ENCODE data around the gene ETDB. TPM values are rescaled to one million over a fixed set of nuclear protein-coding genes. Genes with fewer than 3 reads are reported as not detected.
"Not testable (repeated sequence)": the region's sequence is repeated elsewhere in the genome, so short reads cannot be mapped to it uniquely, and the experiment has no call there.

ETDB gene
- total RNA-seq = not detected
- long read RNA-seq = 0 reads

DNA sequence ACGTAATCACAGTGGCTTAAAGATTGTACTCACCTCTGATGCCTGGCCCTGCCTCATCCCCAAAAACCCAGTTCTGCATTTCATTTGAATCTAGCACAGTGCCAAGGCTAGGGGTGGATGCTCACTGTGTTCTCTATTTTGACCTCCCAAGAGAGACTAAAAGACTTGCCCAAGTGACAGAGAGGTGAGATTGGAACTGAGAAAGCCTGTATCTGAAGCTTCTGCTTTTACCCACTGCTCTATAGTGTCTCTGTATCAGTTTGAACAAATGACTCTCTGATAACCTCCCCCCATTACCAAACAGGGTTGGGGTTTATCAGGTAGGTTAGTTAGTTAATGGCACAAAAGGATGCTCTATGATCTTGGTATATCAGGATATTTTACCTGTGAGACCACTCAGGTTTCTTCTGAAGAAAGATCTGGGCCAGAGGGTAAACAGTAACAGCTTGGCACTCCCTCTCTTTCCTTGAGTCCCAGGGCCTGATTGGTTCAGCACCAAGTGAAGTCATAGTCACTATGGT is at the start of gene ETDB:
TSS of gene ETDB (minus strand) at position 471 of the 521 bp plus-strand sequence. CDS start 1,265 bp downstream, outside the sequence.
- H3K27me3 ChIP-seq (ENCODE audit: low read depth); H3K27ac ChIP-seq (replicated peaks); H3K4me3 ChIP-seq; intact Hi-C loops (cut with micrococcal nuclease); DNase-seq; H3K4me1 ChIP-seq; H3K9me3 ChIP-seq (replicated peaks); H3K36me3 ChIP-seq: not testable (repeated sequence)

DNA sequence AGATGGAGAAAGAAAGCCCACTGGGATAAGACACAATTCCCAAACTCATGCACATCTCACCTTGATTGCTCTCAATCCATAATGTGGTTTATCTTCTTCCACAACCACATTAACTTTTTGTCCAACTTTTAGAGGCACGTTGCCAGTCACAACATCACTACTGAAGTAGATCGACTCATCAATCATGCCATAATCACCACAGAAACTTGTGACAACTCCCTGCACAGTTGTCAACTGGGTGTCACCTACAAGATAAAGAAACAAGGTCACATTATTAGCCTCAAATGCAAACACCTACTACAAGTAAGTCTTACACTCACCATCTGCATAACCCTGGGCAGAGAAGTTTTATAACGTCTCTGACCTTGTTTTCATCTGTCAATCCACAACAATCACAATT is 49.2 kb upstream of the ETDB start:
- H3K4me3 ChIP-seq; intact Hi-C loops (cut with micrococcal nuclease); H3K36me3 ChIP-seq; H3K27me3 ChIP-seq (ENCODE audit: low read depth); H3K4me1 ChIP-seq; H3K27ac ChIP-seq (replicated peaks); H3K9me3 ChIP-seq (replicated peaks); DNase-seq: not testable (repeated sequence)

DNA sequence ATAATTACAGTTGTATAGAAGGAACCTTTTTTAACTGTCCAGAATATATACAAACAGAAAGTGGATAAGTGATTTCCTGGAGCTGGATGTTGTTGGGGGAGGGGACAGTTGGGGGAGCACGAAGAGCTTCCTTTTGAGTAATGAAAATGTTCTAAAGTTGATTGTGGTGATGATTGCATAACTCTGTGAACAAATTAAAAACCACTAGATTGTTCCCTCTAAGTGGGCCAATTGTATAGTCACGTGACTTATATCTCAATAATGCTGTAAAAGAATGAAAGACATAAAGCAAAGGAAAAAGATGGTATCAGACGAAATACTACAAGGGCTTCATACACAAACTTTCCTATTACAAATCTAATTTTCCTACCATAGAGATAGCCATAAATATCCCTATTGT is 48.2 kb upstream of the ETDB start:
- TF ChIP-seq, protein P1, sequence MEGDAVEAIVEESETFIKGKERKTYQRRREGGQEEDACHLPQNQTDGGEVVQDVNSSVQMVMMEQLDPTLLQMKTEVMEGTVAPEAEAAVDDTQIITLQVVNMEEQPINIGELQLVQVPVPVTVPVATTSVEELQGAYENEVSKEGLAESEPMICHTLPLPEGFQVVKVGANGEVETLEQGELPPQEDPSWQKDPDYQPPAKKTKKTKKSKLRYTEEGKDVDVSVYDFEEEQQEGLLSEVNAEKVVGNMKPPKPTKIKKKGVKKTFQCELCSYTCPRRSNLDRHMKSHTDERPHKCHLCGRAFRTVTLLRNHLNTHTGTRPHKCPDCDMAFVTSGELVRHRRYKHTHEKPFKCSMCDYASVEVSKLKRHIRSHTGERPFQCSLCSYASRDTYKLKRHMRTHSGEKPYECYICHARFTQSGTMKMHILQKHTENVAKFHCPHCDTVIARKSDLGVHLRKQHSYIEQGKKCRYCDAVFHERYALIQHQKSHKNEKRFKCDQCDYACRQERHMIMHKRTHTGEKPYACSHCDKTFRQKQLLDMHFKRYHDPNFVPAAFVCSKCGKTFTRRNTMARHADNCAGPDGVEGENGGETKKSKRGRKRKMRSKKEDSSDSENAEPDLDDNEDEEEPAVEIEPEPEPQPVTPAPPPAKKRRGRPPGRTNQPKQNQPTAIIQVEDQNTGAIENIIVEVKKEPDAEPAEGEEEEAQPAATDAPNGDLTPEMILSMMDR (IDR thresholded peaks at IDR 0.05; ENCODE audit: borderline replicate concordance) = no peak
- H3K4me3 ChIP-seq = no peak overlapping the region
- no peaks in the 10 kb centered on the region for H3K4me1 ChIP-seq
- no peaks in the 10 kb centered on the region for H3K36me3 ChIP-seq
- DNase-seq = no peak
- no peaks in the 10 kb centered on the region for H3K27me3 ChIP-seq (ENCODE audit: low read depth)
- intact Hi-C loops (cut with micrococcal nuclease) = no loop called here
- H3K27ac ChIP-seq (replicated peaks) = no peak overlapping the region
- no peaks in the 10 kb centered on the region for H3K9me3 ChIP-seq (replicated peaks)

DNA sequence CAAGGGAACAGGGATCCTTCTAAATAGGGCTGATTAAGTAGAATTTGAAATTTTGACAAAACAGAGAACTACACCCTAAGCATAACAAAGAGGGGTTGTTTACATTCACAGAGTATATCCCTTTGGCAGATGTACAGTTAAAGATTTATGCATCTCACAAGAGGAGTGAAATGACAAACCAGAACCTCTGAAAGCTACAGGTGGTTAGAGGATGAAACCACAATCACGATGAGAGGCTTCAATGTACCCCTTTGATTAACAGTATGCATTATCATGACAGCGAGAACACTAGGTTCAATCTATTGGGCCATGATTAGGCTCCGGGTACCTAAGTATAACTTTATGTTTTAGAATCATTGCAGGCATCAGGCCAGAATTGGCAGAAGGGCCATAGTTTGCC is 34.4 kb upstream of the ETDB start:
- intact Hi-C loops (cut with micrococcal nuclease); DNase-seq; H3K9me3 ChIP-seq (replicated peaks); H3K27me3 ChIP-seq (ENCODE audit: low read depth); H3K27ac ChIP-seq (replicated peaks); H3K4me1 ChIP-seq; H3K36me3 ChIP-seq; H3K4me3 ChIP-seq: not testable (repeated sequence)

DNA sequence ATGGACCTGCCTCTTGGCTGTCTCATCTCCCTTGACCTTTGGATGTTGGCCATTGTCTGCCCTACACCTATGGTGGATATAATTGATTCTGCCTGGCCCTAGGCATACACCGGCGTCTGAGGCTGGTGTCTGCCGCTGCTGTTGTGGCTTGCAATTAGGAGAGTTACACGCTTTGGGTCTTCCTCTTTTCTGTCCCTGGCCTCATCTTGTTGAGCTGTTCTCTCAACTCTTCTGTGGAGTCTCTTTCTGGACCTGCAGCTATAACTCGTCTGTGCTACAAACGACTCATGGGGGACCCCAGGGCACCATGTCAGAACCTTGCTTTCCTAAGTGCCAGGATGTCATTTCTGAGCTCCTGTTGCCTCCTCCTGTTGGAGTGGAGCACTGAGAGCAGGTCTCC is 5.8 kb upstream of the ETDB start:
- H3K27ac ChIP-seq (replicated peaks); H3K27me3 ChIP-seq (ENCODE audit: low read depth); intact Hi-C loops (cut with micrococcal nuclease); H3K4me3 ChIP-seq; H3K36me3 ChIP-seq; H3K4me1 ChIP-seq; H3K9me3 ChIP-seq (replicated peaks); DNase-seq: not testable (repeated sequence)

DNA sequence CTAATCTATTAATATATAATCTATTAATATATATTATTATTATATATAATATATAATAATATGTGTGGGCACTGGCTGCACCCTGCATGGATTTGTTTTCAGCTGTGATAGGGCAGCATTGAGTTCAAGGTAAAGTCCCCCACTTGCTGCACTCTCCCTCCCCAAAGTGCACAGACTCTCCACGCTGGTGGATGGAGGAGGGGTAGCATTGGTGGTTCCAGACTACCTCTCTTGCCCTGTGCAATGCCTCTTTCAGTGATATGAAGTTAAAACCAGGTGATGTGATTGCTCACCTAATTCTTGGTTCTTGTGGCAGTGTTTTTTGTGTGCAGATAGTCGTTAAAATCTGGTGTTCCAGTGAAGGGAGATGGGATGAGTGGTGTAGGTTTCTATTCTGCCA is 4.3 kb downstream of the ETDB start:
- DNase-seq; H3K9me3 ChIP-seq (replicated peaks); H3K27ac ChIP-seq (replicated peaks); H3K4me3 ChIP-seq; H3K27me3 ChIP-seq (ENCODE audit: low read depth); intact Hi-C loops (cut with micrococcal nuclease); H3K36me3 ChIP-seq; H3K4me1 ChIP-seq: not testable (repeated sequence)

DNA sequence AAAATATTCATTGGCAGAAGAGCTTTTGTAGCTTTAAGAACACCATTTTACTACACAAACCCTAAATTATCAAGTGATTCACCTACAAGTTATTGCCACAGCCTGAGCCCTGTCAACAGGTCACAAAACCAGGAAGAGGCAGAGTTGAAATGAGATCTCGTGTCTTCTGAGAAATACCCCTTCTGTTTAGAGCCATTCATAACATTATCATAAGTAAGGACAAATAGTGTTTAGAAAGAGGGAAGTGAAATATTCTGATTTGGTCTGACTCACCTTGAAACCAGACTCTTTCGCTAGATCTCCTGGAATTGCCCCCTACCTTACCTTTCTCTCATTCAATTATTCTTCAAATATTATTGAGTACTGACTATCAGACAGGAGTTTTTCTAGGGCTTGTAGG is 5.9 kb downstream of the ETDB start:
- intact Hi-C loops (cut with micrococcal nuclease) = no loop called here
- H3K27ac ChIP-seq (replicated peaks) = no peak overlapping the region
- H3K27me3 ChIP-seq (ENCODE audit: low read depth) = peaks cover 12% of the 10 kb centered on the region
- H3K36me3 ChIP-seq = no peaks in the 10 kb centered on the region
- no peak for DNase-seq
- no peaks in the 10 kb centered on the region for H3K9me3 ChIP-seq (replicated peaks)
- H3K4me3 ChIP-seq = no peak overlapping the region
- no peaks in the 10 kb centered on the region for H3K4me1 ChIP-seq
- TF ChIP-seq, protein P1 (IDR thresholded peaks at IDR 0.05; ENCODE audit: borderline replicate concordance) = no peak

DNA sequence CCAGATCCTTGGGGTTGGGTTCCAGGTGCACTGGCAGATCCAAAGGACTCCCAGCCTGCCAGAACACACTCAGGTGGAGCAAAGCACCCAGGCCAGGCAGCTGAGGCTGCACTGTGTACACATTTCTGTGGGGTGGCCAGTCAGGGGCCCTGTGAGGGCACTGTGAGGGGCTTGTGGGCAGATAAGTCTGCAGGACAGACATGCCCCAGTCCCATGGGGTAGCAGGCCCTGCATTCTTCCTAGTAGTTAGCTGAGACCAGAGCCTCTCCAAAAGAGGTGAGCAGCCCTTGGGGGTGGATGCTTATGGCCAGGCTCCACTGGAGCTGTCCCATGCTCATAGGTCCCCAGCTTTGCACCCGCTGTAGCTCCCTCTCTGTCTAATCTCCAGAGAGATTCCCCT is 7.6 kb downstream of the ETDB start:
- Histone ChIP-seq H3K4me1 (no peaks in the 10 kb centered on the region), H3K27me3 (ENCODE audit: low read depth) (peaks cover 12% of the 10 kb centered on the region), H3K27ac (replicated peaks) (no peak overlapping the region), H3K9me3 (replicated peaks) (no peaks in the 10 kb centered on the region), H3K4me3 (no peak overlapping the region), H3K36me3 (no peaks in the 10 kb centered on the region)
- TF ChIP-seq, protein P1 (IDR thresholded peaks at IDR 0.05; ENCODE audit: borderline replicate concordance) = no peak
- intact Hi-C loops (cut with micrococcal nuclease) = no loop called here
- no peak for DNase-seq
